ENCODE measurements around the gene PCID2.

DNA sequence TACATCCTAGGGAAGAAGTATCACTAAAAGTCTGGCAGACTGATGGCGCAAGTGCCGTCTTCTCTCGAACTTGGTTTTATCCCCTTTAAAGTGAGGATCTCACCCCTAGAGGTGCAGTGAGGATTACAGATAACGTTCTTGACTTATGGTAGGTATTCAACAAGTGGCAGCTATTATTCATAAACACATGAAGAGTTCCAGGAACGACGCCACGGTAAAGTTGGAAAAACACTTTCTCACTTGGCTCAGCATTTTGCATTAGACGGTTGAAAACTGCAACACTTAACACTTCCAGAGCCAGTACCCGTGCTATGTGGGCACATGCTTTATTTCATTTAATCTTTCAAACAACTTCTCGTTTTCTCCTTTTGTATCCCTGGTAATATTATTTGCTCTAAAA lies 41.3 kb downstream of the PCID2 start:
- TF ChIP-seq, protein P1, sequence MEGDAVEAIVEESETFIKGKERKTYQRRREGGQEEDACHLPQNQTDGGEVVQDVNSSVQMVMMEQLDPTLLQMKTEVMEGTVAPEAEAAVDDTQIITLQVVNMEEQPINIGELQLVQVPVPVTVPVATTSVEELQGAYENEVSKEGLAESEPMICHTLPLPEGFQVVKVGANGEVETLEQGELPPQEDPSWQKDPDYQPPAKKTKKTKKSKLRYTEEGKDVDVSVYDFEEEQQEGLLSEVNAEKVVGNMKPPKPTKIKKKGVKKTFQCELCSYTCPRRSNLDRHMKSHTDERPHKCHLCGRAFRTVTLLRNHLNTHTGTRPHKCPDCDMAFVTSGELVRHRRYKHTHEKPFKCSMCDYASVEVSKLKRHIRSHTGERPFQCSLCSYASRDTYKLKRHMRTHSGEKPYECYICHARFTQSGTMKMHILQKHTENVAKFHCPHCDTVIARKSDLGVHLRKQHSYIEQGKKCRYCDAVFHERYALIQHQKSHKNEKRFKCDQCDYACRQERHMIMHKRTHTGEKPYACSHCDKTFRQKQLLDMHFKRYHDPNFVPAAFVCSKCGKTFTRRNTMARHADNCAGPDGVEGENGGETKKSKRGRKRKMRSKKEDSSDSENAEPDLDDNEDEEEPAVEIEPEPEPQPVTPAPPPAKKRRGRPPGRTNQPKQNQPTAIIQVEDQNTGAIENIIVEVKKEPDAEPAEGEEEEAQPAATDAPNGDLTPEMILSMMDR (IDR thresholded peaks at IDR 0.05) = no peak
- no peak for TF ChIP-seq POLR2AphosphoS5 (IDR thresholded peaks at IDR 0.05)
